GM18526 (cell line): ENCODE results near the gene ASCC1.

ENCODE experiments used
- POLR2A ChIP-seq: IDR thresholded peaks from 3 replicates; pipeline ENCODE4 v1.6.1; 2011; ENCODE audit not compliant: insufficient read length; ENCODE audit errors: extremely low read depth

Gene ASCC1

GRCh38 chr10:72123616-72124015 is 92.5 kb downstream of the ASCC1 start:
- TF ChIP-seq POLR2A, result no peak

GRCh38 chr10:72122221-72122620 is 93.9 kb downstream of the ASCC1 start:
- no peak for TF ChIP-seq POLR2A

- TF ChIP-seq POLR2A, result no peak
These were observed 94.7 kb downstream of the ASCC1 start for GRCh38 chr10:72121389-72121788.

DNA sequence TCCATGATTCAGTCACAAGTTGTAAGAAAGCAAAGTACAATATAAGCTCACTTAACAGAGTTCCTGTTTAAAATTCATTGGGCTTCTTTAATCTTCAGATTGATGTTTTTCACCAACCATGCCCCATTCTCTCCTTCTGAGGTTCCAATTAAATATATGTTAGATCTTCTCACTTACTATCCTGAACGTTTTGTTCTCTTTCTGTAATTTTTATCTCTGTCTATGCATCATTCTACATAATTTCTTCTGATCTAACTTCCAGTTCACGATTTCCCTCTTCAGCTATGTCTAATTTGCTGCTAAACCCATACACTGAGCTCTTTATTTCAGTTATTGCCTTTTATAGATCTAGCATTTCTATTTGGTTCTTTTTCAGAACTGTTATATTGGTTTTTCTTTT is 99.7 kb downstream of the ASCC1 start:
- no peak for TF ChIP-seq POLR2A

DNA sequence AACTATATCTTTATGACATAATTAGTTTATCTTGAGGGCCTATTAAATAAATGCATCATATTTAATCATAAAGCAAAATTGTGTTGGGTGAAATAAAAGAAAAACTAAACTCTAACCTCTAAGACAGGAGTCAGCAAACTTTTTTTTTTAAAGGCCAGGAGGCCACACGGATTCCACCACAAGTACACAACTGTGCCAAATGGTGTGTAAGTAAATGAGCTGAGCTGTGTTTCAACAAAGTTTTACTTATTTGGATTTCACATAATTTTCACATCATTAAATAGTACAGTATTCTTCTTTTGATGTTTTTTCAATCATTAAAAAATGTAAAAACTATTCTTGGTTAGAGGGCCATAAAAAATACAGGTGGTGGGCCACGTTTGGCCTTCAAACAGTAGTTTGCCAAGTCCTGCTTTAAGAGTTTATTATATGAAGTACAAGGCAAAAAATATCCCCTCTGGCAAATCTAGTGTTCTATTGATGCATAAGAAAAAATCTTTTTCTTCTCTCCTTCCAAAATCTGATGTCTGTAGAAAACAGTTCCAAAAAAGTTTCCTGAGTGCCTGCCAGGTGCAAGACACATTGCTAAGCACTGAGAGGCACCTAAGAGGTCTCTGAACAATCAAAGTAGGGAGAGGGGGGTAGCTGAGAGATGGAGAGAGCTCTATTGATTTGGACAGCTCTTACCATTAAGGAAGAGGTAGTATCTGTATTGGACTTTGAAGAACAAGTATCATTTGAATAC is 101.2 kb downstream of the ASCC1 start:
- no peak for TF ChIP-seq POLR2A

DNA sequence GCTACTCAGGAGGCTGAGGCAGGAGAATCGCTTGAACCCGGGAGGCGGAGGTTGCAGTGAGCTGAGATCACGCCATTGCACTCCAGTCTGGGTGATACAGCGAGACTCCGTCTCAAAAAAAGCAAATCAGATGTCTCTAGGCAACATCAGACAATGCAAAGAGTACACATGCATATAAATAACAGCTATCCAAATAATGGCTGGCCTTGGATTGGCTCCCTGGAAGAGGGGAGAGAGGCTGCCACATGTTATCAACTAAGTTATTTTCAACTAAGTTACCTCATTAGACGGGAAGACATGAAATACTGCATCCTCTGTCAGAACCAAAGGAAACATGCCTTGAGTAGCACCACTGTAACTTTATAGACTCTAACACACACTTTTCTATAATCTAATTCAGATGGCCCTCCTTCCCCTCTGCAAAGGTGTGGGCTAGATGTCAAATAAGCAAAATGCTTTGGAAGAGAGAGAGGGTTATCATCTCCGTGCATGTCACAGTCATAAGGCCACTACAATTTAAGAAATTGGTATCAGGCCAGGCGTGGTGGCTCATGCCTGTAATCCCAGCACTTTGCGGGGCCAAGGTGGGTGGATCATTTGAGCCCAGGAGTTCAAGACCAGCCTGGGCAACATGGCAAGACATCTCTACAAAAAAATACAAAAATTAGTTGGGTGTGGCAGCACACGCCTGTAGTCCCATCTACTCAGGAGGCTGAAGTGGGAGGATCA is 105.2 kb downstream of the ASCC1 start:
- TF ChIP-seq POLR2A, result no peak

DNA sequence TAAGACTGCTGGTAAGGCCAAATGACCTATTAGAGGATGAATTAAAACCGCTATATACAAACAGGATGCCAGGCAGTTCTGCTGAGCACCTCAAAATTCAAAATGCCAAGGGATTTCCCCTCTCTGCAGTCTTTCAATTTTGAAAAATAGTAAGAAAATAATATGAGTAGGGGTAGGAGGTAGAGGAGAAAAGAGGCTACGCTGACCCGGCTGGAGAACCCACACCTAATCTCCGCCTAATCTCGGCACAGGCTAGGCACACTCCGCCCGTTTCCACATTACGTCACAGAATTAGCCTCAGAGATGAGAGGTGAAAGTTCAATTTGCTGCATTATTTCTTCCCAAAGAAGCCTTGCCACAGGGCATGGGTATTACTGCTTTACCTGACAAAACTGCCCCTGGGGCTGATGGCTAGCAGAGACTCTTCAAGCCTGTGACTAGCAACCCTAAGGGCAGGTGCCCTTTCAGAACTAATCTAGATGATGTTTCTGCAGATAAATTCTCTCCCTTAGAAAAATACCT is 106.4 kb downstream of the ASCC1 start:
- no peak for TF ChIP-seq POLR2A

GRCh38 chr10:72108830-72109635 is 107.0 kb downstream of the ASCC1 start:
- TF ChIP-seq POLR2A, result no peak

- TF ChIP-seq POLR2A, result no peak
These were observed 108.6 kb downstream of the ASCC1 start for GRCh38 chr10:72107325-72108003.

DNA sequence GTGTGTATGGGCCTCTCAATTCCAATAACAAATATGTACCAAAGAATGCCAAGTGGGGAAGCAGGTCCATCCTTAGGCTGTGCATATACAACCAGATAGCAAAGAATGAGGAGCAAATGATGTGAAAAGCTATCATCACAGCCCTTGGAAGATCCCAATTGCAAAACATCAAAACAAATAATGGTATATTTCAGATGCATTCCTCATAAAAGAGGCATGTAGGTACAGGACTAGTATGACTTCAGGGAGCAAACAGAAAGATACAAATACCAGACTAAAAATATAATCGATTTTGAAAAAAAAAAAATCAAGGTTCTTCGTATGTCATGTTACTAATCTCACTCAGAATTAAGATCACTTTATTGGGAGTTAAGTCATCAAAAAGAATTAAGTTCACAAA is 109.2 kb downstream of the ASCC1 start:
- no peak for TF ChIP-seq POLR2A

DNA sequence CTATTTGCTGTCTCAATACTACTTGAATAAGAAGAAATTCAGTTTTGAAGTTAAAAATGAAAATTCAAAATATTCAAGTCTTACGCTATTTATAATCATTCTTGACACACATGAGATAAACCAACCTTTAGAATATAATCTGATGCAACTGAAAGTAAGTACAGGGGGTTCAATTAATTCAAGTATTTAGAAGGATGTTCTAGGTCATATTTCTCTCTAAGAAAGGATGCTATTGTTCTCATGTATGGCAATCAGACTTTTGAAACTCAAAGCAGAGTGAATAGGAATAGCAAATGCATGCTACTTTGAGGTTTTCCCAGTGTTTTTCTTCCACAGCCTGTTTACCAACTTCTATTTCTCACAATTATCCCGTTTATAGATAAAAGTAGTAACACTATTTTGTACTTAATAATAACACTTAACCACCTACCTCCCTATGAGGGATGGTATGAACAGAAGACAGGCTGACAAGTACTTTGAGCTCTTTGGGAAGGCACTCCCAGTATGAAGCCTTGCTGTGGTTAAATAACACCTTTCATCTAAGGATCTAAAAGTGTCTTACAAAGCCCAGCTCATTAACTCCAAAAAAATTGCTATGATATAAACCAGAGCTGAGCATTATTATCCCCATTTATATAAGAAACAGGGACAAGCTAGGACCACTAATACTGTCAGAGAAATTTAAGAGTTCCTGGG is 109.8 kb downstream of the ASCC1 start:
- TF ChIP-seq POLR2A, result no peak

DNA sequence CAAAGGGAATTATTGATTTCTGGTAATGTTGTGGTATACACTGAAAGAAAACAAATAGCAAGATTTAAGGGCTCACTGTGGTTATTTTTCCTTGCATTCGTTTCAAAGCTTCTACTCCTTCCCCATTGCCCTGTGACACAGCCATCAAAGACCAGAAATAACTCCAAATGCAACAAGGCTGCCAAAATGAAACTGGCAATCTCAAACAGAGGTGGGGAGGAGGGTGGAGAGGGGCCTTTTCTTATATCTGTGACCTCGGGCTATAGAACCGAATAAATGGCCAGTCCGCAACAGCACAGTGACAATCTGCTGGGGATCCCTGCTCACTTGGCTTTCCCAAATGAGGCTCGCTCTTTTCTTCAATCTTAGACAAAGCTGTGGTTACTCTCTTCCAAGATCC is 110.4 kb downstream of the ASCC1 start:
- no peak for TF ChIP-seq POLR2A

DNA sequence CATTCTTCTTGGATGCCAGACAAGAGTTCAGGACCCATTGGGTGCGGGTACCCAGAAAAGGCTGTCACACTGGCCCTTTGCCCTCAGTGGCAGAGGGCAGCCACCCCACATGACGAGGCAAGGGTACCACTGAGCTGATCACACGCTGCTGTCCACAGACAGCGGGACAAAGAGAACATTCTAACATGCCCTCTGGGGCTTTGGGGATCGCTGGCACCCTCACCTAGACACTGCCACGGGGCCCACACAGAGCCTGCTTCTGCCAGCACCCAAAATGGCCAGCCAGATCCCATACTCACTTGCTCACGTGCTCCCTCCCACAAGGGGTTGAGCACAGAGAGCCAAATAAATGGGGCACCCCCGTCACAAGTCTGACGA is 111.0 kb downstream of the ASCC1 start:
- no peak for TF ChIP-seq POLR2A

- no peak for TF ChIP-seq POLR2A
These were observed 111.5 kb downstream of the ASCC1 start for GRCh38 chr10:72104472-72105097.

- no peak for TF ChIP-seq POLR2A
These were observed 116.5 kb downstream of the ASCC1 start for GRCh38 chr10:72099600-72099921.
